Activated CD4-positive, alpha-beta T cell treated with anti-CD3 and anti-CD28 coated beads for 36 hours (primary cell): ENCODE results near the gene PDE4B. TPM values are rescaled to one million over a fixed set of nuclear protein-coding genes. Genes with fewer than 3 reads are reported as not detected.

Experiments
- ATAC-seq: fragments of 200-7000 bp; cut with Tn5 transposase; one replicate; pipeline ENCODE4 v1.10.0; 2021; ENCODE audit warnings: mild to moderate bottlenecking, moderate library complexity
- CTCF ChIA-PET: fragments of 350-600 bp; sonication (Branson Sonifier 250); formaldehyde crosslinking; loops from one replicate; lab custom pipeline; 2021; ENCODE audit warnings: antibody characterized with exemption; lab: Charles Lee
- POLR2A ChIA-PET: fragments of 350-600 bp; sonication (Branson Sonifier 250); formaldehyde crosslinking; loops from one replicate; lab custom pipeline; 2021; ENCODE audit warnings: antibody characterized with exemption, inconsistent platforms; lab: Charles Lee
- DNase-seq: peaks from one replicate; pipeline ENCODE4 v3.0.0-alpha.2; 2020
- H3K27ac Mint-ChIP-seq: one replicate; pipeline ENCODE4 v1.8.0; 2021; ENCODE audit warnings: mixed read lengths
- H3K27me3 Mint-ChIP-seq: one replicate; pipeline ENCODE4 v1.8.0; 2021; ENCODE audit warnings: mixed read lengths
- H3K36me3 Mint-ChIP-seq: one replicate; pipeline ENCODE4 v1.8.0; 2021; ENCODE audit warnings: low read depth, mixed read lengths
- H3K4me1 Mint-ChIP-seq: one replicate; pipeline ENCODE4 v1.8.0; 2021; ENCODE audit warnings: mixed read lengths
- H3K4me3 Mint-ChIP-seq: one replicate; pipeline ENCODE4 v1.8.0; 2021; ENCODE audit warnings: mild to moderate bottlenecking, moderate library complexity, mixed read lengths
- H3K9me3 Mint-ChIP-seq: one replicate; pipeline ENCODE4 v1.8.0; 2021; ENCODE audit warnings: low read depth, mixed read lengths
- intact Hi-C, 2 experiments: fragments of 100-400 bp; cut with DNase I in 1 of 2; cut with micrococcal nuclease in 1 of 2; formaldehyde crosslinking; loops; one replicate each; pipeline versions ENCODE4 v1.14.2 to v1.15.1; 2022 to 2024; cut with DNase I, micrococcal nuclease
- total RNA-seq, 2 experiments: library from RNA; stranded (reverse); gene quantifications; one replicate each; pipeline ENCODE4 v1.2.3, GENCODE V29; 2021

Gene PDE4B
- total RNA-seq, 2 experiments from 2014 or later = 24.2 to 24.7 TPM

- no peaks in the 10 kb centered on the region for H3K36me3 Mint-ChIP-seq
- ChIA-PET CTCF (no interaction called here), POLR2A (no interaction called here)
- H3K4me3 Mint-ChIP-seq = no peak overlapping the region
- intact Hi-C loops = no loop called here
- DNase-seq (no peak), ATAC-seq (no peak)
- H3K9me3 Mint-ChIP-seq = no peaks in the 10 kb centered on the region
- peaks cover 14% of the 10 kb centered on the region for H3K27me3 Mint-ChIP-seq
- H3K4me1 Mint-ChIP-seq = no peaks in the 10 kb centered on the region
- no peak overlapping the region for H3K27ac Mint-ChIP-seq
Observed at GRCh38 chr1:65773391-65774123, 19.1 kb upstream of the PDE4B start.

GRCh38 chr1:65788762-65789161 is 3.9 kb upstream of the PDE4B start:
- ATAC-seq (no peak), DNase-seq (no peak)
- Mint-ChIP-seq H3K27me3 (peaks cover 33% of the 10 kb centered on the region), H3K27ac (no peak overlapping the region), H3K4me1 (no peaks in the 10 kb centered on the region), H3K36me3 (no peaks in the 10 kb centered on the region), H3K9me3 (peaks cover 7% of the 10 kb centered on the region), H3K4me3 (no peak overlapping the region)
- ChIA-PET POLR2A (no interaction called here), CTCF (no interaction called here)
- intact Hi-C loops = no loop called here

GRCh38 chr1:65791396-65791795 is 1.3 kb upstream of the PDE4B start:
- peaks cover 7% of the 10 kb centered on the region for H3K9me3 Mint-ChIP-seq
- H3K27me3 Mint-ChIP-seq = peaks cover 47% of the 10 kb centered on the region
- ATAC-seq = no peak
- DNase-seq = no peak
- POLR2A ChIA-PET = no interaction called here
- no peak overlapping the region for H3K4me3 Mint-ChIP-seq
- H3K36me3 Mint-ChIP-seq = no peaks in the 10 kb centered on the region
- H3K4me1 Mint-ChIP-seq = no peaks in the 10 kb centered on the region
- H3K27ac Mint-ChIP-seq = no peak overlapping the region
- intact Hi-C loops = no loop called here
- CTCF ChIA-PET = no interaction called here

DNA sequence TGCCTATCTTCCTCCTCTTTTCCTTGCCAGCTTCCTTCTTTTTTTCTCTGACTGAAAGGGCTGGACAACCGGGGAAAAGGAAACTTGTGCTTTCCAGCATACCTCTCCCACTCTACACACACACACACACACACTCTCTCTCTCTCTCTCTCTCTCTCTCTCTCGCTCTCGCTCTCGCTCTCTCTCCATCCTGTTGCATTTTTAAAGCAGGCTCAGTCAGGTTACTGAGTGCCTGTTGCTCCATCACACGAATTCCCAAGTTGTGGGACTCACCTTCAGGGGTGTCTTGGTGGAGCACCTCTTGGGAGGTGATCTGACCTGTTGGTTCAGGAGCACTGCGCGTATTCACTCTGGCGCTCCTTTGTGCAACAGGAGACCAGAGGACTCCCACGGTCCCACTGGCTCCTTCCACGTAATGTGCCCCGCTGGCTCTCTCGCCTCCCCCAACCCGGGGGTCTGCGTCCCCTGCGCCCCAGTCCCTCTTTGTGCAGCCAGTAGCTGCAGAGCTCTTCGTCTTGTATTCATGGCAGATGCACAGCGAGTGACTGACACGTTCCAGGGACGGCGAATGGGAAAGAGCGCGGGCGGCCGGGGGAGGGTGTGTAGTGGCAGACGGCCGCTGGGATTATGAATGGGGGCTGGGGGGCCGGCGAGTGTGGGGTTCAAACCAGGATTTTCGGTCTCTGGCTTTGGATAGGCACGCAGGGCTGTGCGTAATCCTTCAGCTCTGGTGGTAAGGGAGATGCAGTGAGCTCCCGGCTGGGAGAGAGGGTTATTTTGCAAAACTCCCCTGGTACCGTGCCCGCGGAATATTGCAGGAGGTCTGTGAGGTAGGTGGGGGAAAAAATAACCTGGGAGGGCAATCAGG is 660 bp upstream of the PDE4B start:
- DNase-seq = no peak
- intact Hi-C loops = no loop called here
- Mint-ChIP-seq H3K36me3 (no peaks in the 10 kb centered on the region), H3K27ac (no peak overlapping the region), H3K4me1 (no peaks in the 10 kb centered on the region), H3K9me3 (peaks cover 7% of the 10 kb centered on the region), H3K4me3 (no peak overlapping the region), H3K27me3 (peaks cover 47% of the 10 kb centered on the region)
- ATAC-seq = no peak
- POLR2A ChIA-PET = no interaction called here
- CTCF ChIA-PET = no interaction called here

- ATAC-seq (no peak), DNase-seq (no peak)
- no peaks in the 10 kb centered on the region for H3K4me1 Mint-ChIP-seq
- CTCF ChIA-PET = no interaction called here
- POLR2A ChIA-PET = no interaction called here
- no peak overlapping the region for H3K27ac Mint-ChIP-seq
- no peaks in the 10 kb centered on the region for H3K36me3 Mint-ChIP-seq
- intact Hi-C loops = no loop called here
- peaks cover 50% of the 10 kb centered on the region for H3K27me3 Mint-ChIP-seq
- H3K4me3 Mint-ChIP-seq = no peak overlapping the region
- H3K9me3 Mint-ChIP-seq = peaks cover 6% of the 10 kb centered on the region
Observed at GRCh38 chr1:65793359-65793732, 651 bp downstream of the PDE4B start.

DNA sequence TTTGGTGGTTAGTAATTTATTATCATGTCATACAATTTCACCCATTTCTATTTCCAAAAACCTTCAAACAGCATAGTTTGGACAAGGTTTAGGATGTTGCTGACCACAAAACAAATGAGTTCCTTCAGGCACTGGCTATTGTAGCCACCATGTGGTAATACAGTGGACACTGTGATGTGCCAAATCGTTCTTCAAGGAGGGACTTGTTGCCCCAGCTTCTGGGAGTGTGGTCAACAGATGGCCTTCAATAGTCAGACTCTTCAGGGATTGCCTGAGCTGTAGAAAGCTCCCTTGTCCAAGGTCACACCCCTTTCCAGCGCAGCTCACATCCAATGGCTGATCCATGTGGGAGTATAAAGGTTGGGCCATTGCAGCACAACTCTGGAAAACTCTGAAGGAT is 2.6 kb downstream of the PDE4B start:
- Mint-ChIP-seq H3K9me3 (no peaks in the 10 kb centered on the region), H3K27ac (no peak overlapping the region), H3K36me3 (no peaks in the 10 kb centered on the region), H3K4me3 (no peak overlapping the region), H3K27me3 (peaks cover 46% of the 10 kb centered on the region), H3K4me1 (no peaks in the 10 kb centered on the region)
- CTCF ChIA-PET = no interaction called here
- DNase-seq = no peak
- POLR2A ChIA-PET = no interaction called here
- intact Hi-C loops = no loop called here
- no peak for ATAC-seq

- ChIA-PET POLR2A (no interaction called here), CTCF (no interaction called here)
- Mint-ChIP-seq H3K36me3 (no peaks in the 10 kb centered on the region), H3K27me3 (peaks cover 32% of the 10 kb centered on the region), H3K27ac (no peak overlapping the region), H3K4me1 (no peaks in the 10 kb centered on the region), H3K9me3 (no peaks in the 10 kb centered on the region), H3K4me3 (no peak overlapping the region)
- ATAC-seq = no peak
- intact Hi-C loops = no loop called here
- DNase-seq = no peak
Observed at GRCh38 chr1:65799601-65800000, 6.9 kb downstream of the PDE4B start.

GRCh38 chr1:65804584-65804983 is 11.9 kb downstream of the PDE4B start:
- CTCF ChIA-PET = no interaction called here
- H3K4me3 Mint-ChIP-seq = no peak overlapping the region

GRCh38 chr1:65812065-65812464 is 19.4 kb downstream of the PDE4B start:
- Mint-ChIP-seq H3K4me1 (peaks cover 24% of the 10 kb centered on the region), H3K36me3 (no peaks in the 10 kb centered on the region), H3K27me3 (peaks cover 36% of the 10 kb centered on the region)

More at GRCh38 chr1:65804584-65804983, 11.9 kb downstream of the PDE4B start:
- intact Hi-C loops = no loop called here
- no peak for ATAC-seq
- DNase-seq = no peak
- POLR2A ChIA-PET = no interaction called here
- peaks cover 33% of the 10 kb centered on the region for H3K27me3 Mint-ChIP-seq
- no peaks in the 10 kb centered on the region for H3K36me3 Mint-ChIP-seq
- H3K27ac Mint-ChIP-seq = no peak overlapping the region
- no peaks in the 10 kb centered on the region for H3K4me1 Mint-ChIP-seq
- H3K9me3 Mint-ChIP-seq = no peaks in the 10 kb centered on the region

DNA sequence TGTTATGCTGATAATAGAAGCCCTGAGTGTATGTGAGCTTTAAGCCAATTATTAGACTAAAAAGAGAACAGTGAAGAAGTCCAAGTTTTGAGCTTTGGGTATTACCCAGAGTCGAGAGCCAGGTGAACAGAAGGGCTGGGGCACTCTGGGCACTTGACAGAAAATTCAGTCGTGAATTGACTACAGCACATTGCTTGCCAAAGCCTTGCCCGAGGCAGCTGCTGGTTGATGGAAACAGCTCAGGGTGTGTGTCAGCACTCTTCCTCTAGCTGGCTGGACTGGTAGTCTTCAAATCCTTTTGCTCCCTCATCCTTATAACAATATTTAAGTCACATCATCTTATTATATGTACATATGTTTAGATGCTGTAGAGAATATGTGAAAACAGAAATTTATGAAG is 21.3 kb downstream of the PDE4B start:
- no peak overlapping the region for H3K4me3 Mint-ChIP-seq
- no peak for ATAC-seq
- DNase-seq = peak; percentile 28
- no peaks in the 10 kb centered on the region for H3K9me3 Mint-ChIP-seq
- H3K27me3 Mint-ChIP-seq = peaks cover 30% of the 10 kb centered on the region
- H3K36me3 Mint-ChIP-seq = no peaks in the 10 kb centered on the region
- ChIA-PET POLR2A (interaction anchor here (0.6 kb wide), 1 partner anchor 1107 kb away, joined by 3 read pairs; no protein-coding TSS in a partner anchor), CTCF (interaction anchor here (0.9 to 1.2 kb wide), 2 partner anchors 427 to 632 kb away, joined by 3 read pairs; no protein-coding TSS in a partner anchor)
- intact Hi-C loops = loop anchor here (2.0 to 5.0 kb wide), 8 partner anchors 143 to 812 kb away; partner anchors contain the start of gene AK4 (in 1 of the 2)
- H3K27ac Mint-ChIP-seq = no peak overlapping the region
- H3K4me1 Mint-ChIP-seq = peaks cover 24% of the 10 kb centered on the region

More at GRCh38 chr1:65812065-65812464, 19.4 kb downstream of the PDE4B start:
- ATAC-seq (peak; percentile 98), DNase-seq (peak; percentile 81)
- POLR2A ChIA-PET = interaction anchor here (0.5 to 1.0 kb wide), 3 partner anchors 432 to 889 kb away, joined by 3 to 4 read pairs (median 3); no protein-coding TSS in a partner anchor
- CTCF ChIA-PET = interaction anchor here (0.6 to 2.0 kb wide), 5 partner anchors 18 to 653 kb away, joined by 3 to 4 read pairs (median 3); no protein-coding TSS in a partner anchor
- intact Hi-C loops = loop anchor here (1.0 to 5.0 kb wide), 17 partner anchors 18 to 810 kb away; partner anchors contain the start of gene AK4 (in 1 of the 2)
- no peaks in the 10 kb centered on the region for H3K9me3 Mint-ChIP-seq
- H3K4me3 Mint-ChIP-seq = peak overlapping the region; percentile 11
- H3K27ac Mint-ChIP-seq = peak overlapping the region; percentile 74

DNA sequence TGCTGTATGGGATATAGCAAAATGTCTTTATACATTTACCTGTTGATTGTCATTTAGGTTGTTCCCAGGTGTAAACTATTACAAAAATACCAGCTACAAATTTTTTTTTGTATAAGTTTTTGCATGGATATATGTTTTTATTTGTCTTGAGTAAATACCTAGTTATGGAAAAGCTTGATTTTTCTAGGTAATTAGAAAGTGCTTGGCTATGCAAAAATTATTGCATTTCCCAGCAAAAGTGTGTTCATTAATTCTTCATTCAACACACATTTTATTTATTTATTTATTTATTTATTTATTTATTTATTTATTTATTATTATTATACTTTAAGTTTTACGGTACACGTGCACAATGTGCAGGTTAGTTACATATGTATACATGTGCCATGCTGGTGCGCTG is 22.1 kb downstream of the PDE4B start:
- Mint-ChIP-seq H3K4me3 (no peak overlapping the region), H3K9me3 (no peaks in the 10 kb centered on the region), H3K27me3 (peaks cover 30% of the 10 kb centered on the region), H3K4me1 (peaks cover 24% of the 10 kb centered on the region), H3K36me3 (no peaks in the 10 kb centered on the region), H3K27ac (no peak overlapping the region)
- CTCF ChIA-PET = no interaction called here
- ATAC-seq (no peak), DNase-seq (no peak)
- POLR2A ChIA-PET = interaction anchor here (0.6 kb wide), 1 partner anchor 1108 kb away, joined by 3 read pairs; no protein-coding TSS in a partner anchor
- intact Hi-C loops = loop anchor here (5.0 kb wide), 6 partner anchors 143 to 812 kb away; partner anchors contain the start of gene AK4 (in 1 of the 2)
